ENCODE data around the gene NSFL1C.
A peak's percentile ranks its signal among the peaks of the same experiment; 100 is the strongest.

NSFL1C gene

GRCh38 chr20:1460275-1460674 lies 6.4 kb downstream of the NSFL1C start:
- DNase-seq = no peak

- no peak for DNase-seq
Measured at GRCh38 chr20:1457992-1458391, 8.7 kb downstream of the NSFL1C start.

- no peak for DNase-seq
Measured at GRCh38 chr20:1456300-1456699, 10.3 kb downstream of the NSFL1C start.

GRCh38 chr20:1450926-1451491 lies 15.6 kb downstream of the NSFL1C start:
- DNase-seq = no peak

GRCh38 chr20:1449370-1449769 lies 17.3 kb downstream of the NSFL1C start:
- no peak for DNase-seq

GRCh38 chr20:1448081-1448620 lies 18.5 kb downstream of the NSFL1C start:
- no peak for DNase-seq

- DNase-seq = no peak
Measured at GRCh38 chr20:1446536-1446935, 20.1 kb downstream of the NSFL1C start.

- DNase-seq = no peak
Measured at GRCh38 chr20:1443085-1443484, 23.6 kb downstream of the NSFL1C start.

- DNase-seq = no peak
Measured at GRCh38 chr20:1442304-1442703, 24.3 kb downstream of the NSFL1C start.

- DNase-seq = no peak
Measured at GRCh38 chr20:1441133-1441532, 25.5 kb downstream of the NSFL1C start.

- no peak for DNase-seq
Measured at GRCh38 chr20:1440024-1440423, 26.6 kb downstream of the NSFL1C start.

GRCh38 chr20:1438361-1438760 lies 28.3 kb downstream of the NSFL1C start:
- no peak for DNase-seq

- peak; percentile 85 for DNase-seq
Measured at GRCh38 chr20:1437235-1437904, 29.3 kb downstream of the NSFL1C start.

- DNase-seq = no peak
Measured at GRCh38 chr20:1436263-1436662, 30.4 kb downstream of the NSFL1C start.

GRCh38 chr20:1435337-1435699 lies 31.3 kb downstream of the NSFL1C start:
- DNase-seq = no peak

- peak; percentile 92 for DNase-seq
Measured at GRCh38 chr20:1434571-1435336, 31.9 kb downstream of the NSFL1C start.

GRCh38 chr20:1431158-1431557 lies 35.5 kb downstream of the NSFL1C start:
- no peak for DNase-seq

- DNase-seq = peak; percentile 84
Measured at GRCh38 chr20:1430004-1430451, 36.6 kb downstream of the NSFL1C start.

GRCh38 chr20:1429143-1429728 lies 37.4 kb downstream of the NSFL1C start:
- no peak for DNase-seq

GRCh38 chr20:1427457-1428054 lies 39.1 kb downstream of the NSFL1C start:
- no peak for DNase-seq

GRCh38 chr20:1426231-1426849 lies 40.3 kb downstream of the NSFL1C start:
- no peak for DNase-seq

GRCh38 chr20:1424336-1424735 lies 42.3 kb downstream of the NSFL1C start:
- no peak for DNase-seq
